Neuronal stem cell (in vitro differentiated cells): ENCODE results near the gene TMEM184C.
A peak's percentile ranks its signal among the peaks of the same experiment; 100 is the strongest.

Experiments used
- DNase-seq: peaks from one replicate; pipeline ENCODE4 v3.0.0-alpha.2; 2013; ENCODE audit warnings: low spot score
- H2AFZ ChIP-seq: one replicate; pipeline ENCODE4 v1.6.1; 2013; ENCODE audit warnings: mild to moderate bottlenecking, low read length, inconsistent platforms
- H2AK5ac ChIP-seq: 2 replicates; pipeline ENCODE4 v1.6.1; 2013; ENCODE audit warnings: low read depth, mild to moderate bottlenecking, inconsistent platforms, low read length, moderate library complexity, mixed read lengths
- H2BK120ac ChIP-seq: 2 replicates; pipeline ENCODE4 v1.6.1; 2013; ENCODE audit warnings: low read depth, mild to moderate bottlenecking, inconsistent platforms, low read length, moderate library complexity, mixed read lengths
- H2BK12ac ChIP-seq: one replicate; pipeline ENCODE4 v1.6.1; 2013; ENCODE audit warnings: low read length, inconsistent platforms
- H2BK15ac ChIP-seq: 2 replicates; pipeline ENCODE4 v1.6.1; 2013; ENCODE audit warnings: mild to moderate bottlenecking, low read length, inconsistent platforms, mixed read lengths
- H2BK5ac ChIP-seq: one replicate; pipeline ENCODE4 v1.6.1; 2013; ENCODE audit warnings: inconsistent platforms, mild to moderate bottlenecking, low read length, moderate library complexity
- H3K14ac ChIP-seq: one replicate; pipeline ENCODE4 v1.6.1; 2013; ENCODE audit warnings: low read length, inconsistent platforms
- H3K18ac ChIP-seq: 2 replicates; pipeline ENCODE4 v1.6.1; 2013; ENCODE audit warnings: low read length, inconsistent platforms
- H3K23ac ChIP-seq: 2 replicates; pipeline ENCODE4 v1.6.1; 2013; ENCODE audit warnings: low read depth, mild to moderate bottlenecking, mixed read lengths, low read length, inconsistent platforms; ENCODE audit not compliant: poor library complexity
- H3K27ac ChIP-seq: replicated peaks from 3 replicates; pipeline ENCODE4 v1.5.1; 2013; ENCODE audit warnings: low read length, inconsistent platforms
- H3K27me3 ChIP-seq, 3 experiments: 2 replicates each; pipeline ENCODE4 v1.6.1; 2013; ENCODE audit warnings: low read length in 3 of 3, mild to moderate bottlenecking in 2 of 3, inconsistent platforms in 1 of 3, low read depth in 1 of 3, mixed read lengths in 1 of 3, moderate library complexity in 1 of 3; ENCODE audit not compliant: control insufficient read depth in 3 of 3, insufficient read depth in 3 of 3
- H3K36me3 ChIP-seq, 2 donors: replicated peaks in 1 of 2; 2 replicates each; pipeline ENCODE4 v1.6.1; 2013; ENCODE audit warnings: low read length in 2 of 2; ENCODE audit not compliant: control insufficient read depth in 2 of 2, insufficient read depth in 2 of 2
- H3K4ac ChIP-seq: 2 replicates; pipeline ENCODE4 v1.6.1; 2013; ENCODE audit warnings: inconsistent platforms, mild to moderate bottlenecking, low read length, moderate library complexity
- H3K4me1 ChIP-seq, 2 donors: 1 replicate in 1 of 2; 2 replicates in 1 of 2; pipeline ENCODE4 v1.6.1; 2013; ENCODE audit warnings: low read length in 2 of 2, low read depth in 1 of 2; ENCODE audit not compliant: control insufficient read depth in 2 of 2, insufficient read depth in 1 of 2
- H3K4me2 ChIP-seq: one replicate; pipeline ENCODE4 v1.6.1; 2013; ENCODE audit warnings: mild to moderate bottlenecking, low read length, inconsistent platforms; ENCODE audit not compliant: insufficient read depth, poor library complexity, severe bottlenecking
- H3K4me3 ChIP-seq, 2 donors: 2 replicates each; pipeline ENCODE4 v1.5.1; 2013; ENCODE audit warnings: low read length in 2 of 2, mild to moderate bottlenecking in 2 of 2, inconsistent platforms in 1 of 2, moderate library complexity in 1 of 2
- H3K79me1 ChIP-seq: one replicate; pipeline ENCODE4 v1.6.1; 2013; ENCODE audit warnings: low read depth, mild to moderate bottlenecking, inconsistent platforms, low read length, moderate library complexity
- H3K9ac ChIP-seq: one replicate; pipeline ENCODE4 v1.6.1; 2013; ENCODE audit warnings: mild to moderate bottlenecking, low read depth, low read length, inconsistent platforms; ENCODE audit not compliant: poor library complexity
- H3K9me3 ChIP-seq, 2 donors: replicated peaks in 1 of 2; 2 replicates each; pipeline versions ENCODE3 to v1.6.1; 2013; ENCODE audit warnings: low read length in 2 of 2, mild to moderate bottlenecking in 2 of 2, inconsistent platforms in 1 of 2, low read depth in 1 of 2, mixed read lengths in 1 of 2, moderate library complexity in 1 of 2; ENCODE audit not compliant: control insufficient read depth in 2 of 2, insufficient read depth in 1 of 2
- H4K8ac ChIP-seq: one replicate; pipeline ENCODE4 v1.6.1; 2013; ENCODE audit warnings: low read depth, mild to moderate bottlenecking, inconsistent platforms, low read length, moderate library complexity
- H4K91ac ChIP-seq: one replicate; pipeline ENCODE4 v1.6.1; 2013; ENCODE audit warnings: low read length, low read depth, mild to moderate bottlenecking, inconsistent platforms; ENCODE audit not compliant: poor library complexity
- WGBS, 2 donors: extraction: QIAGEN DNeasy Blood & Tissue Kit; methylation state at CpG; one replicate each; pipeline ENCODE4 v1.1.7; 2013; ENCODE audit warnings: missing lambda C conversion rate in 2 of 2, mixed read lengths in 1 of 2; ENCODE audit not compliant: insufficient read length in 2 of 2, insufficient replicate concordance in 1 of 2; ENCODE audit errors: extremely low coverage in 2 of 2; 5-methylcytosine and 5-hydroxymethylcytosine counted together

Gene TMEM184C

DNA sequence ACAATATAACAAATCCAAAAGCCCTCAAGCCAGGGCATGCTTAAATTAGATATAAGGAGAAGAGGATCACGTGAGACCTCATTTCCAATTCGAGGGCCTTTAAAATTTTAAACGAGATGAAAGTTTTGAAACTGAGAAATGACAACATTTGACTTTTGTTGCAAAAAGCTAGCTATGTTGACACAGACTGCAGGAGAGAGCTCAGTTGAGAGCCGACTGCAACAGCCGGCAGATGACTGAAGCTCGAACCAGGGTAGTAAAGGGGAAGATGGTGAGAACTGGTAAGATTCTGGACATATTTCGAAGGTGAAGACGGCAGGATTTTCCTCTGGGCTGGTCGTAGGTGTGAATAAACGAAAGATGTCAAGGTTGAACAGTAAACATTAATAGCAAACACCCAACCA, 66.0 kb downstream of the TMEM184C start:
- peak overlapping the region; percentile 93 for H2AFZ ChIP-seq
- H3K27ac ChIP-seq, result no peak overlapping the region

DNA sequence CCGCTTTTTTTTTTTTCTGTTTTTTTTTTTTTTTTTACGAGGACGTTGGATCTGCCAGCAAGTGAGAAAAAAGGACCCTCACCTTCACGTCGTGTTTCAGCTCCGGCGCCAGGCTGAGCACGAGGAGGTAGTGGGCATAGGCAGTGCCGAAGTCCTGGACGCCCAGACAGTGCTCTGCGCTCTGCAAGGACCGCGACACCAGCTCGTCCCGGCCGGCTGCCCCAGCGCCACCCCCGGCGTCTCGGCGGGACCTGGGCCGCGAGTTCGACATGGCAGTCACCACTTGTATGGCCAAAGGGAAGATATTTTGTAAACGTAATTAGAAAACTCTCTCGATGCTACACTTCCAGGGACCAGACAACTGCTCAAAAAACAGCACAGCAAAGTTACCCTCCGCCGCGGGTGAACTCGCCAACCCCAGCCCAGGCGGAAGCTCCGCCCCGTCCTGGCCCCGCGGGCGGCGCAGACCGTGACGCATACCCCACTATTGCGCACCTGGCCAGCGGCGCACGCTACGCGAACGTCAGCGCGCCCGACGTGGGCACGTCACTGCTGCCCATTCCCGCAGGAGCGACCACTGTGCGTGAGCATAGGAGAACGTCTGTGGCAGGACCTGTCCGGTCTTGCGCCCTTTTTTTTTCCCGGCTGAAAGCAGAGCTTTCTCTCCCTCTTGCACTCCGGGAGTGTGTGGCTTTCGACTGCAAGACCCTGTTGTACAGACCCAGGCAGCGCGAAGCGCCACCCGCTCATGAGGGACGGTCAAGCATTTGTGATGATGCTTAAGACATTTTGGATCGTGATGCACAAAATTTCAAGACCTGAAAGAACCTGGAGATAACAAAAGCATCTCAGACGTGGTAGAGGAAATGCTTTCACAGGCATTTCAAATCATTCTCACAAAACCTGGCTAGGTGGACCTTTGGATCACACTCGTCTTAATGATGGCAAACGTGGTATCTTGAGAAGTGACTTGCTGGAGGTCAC, 66.8 kb downstream of the TMEM184C start, which contains the start of gene PRMT9:
Gene PRMT9, minus strand, starts transcription at position 447 of the 984 bp plus-strand sequence. Its CDS starts 176 bp downstream, at position 271.
- H3K36me3 ChIP-seq, result peaks cover 0 to 9% of the 10 kb centered on the region in 2 donors
- no peak within 1 kb of the TSS for H2BK12ac ChIP-seq
- DNase-seq, result peak; percentile 67
- H2BK120ac ChIP-seq, result no peak within 1 kb of the TSS
- no CpG with 5 or more reads among the region's 69 CpGs for WGBS, 2 donors
- H2AK5ac ChIP-seq, result no peak within 1 kb of the TSS
- peak within 1 kb of the TSS; percentile 90 for H3K23ac ChIP-seq
- no peaks in the 10 kb centered on the region for H3K9me3 ChIP-seq
- peak within 1 kb of the TSS; percentile 97 for H3K18ac ChIP-seq
- peak within 1 kb of the TSS; percentile 27 for H3K14ac ChIP-seq
- H2BK5ac ChIP-seq, result no peak within 1 kb of the TSS
- peak within 1 kb of the TSS; percentile 65 for H4K8ac ChIP-seq
- no peak within 1 kb of the TSS for H4K91ac ChIP-seq
- peak within 1 kb of the TSS; percentile 54 for H3K27ac ChIP-seq
- H2BK15ac ChIP-seq, result no peak within 1 kb of the TSS
- no peaks in the 10 kb centered on the region for H3K27me3 ChIP-seq
- peak within 1 kb of the TSS; percentile 91 for H3K9ac ChIP-seq
- H3K79me1 ChIP-seq, result no peaks in the 10 kb centered on the region
- peak within 1 kb of the TSS; percentile 92 for H3K4me2 ChIP-seq
- no peak within 1 kb of the TSS for H3K4ac ChIP-seq
- H3K4me1 ChIP-seq, result peaks cover 0 to 3% of the 10 kb centered on the region in 2 donors
- peak within 1 kb of the TSS; percentile 93 for H2AFZ ChIP-seq
- peak within 1 kb of the TSS; percentile 77 to 95 for H3K4me3 ChIP-seq

More for the DNA sequence above, 66.0 kb downstream of the TMEM184C start:
- Histone ChIP-seq H2BK5ac (no peak overlapping the region), H4K91ac (no peak overlapping the region), H3K18ac (no peak overlapping the region), H3K79me1 (no peaks in the 10 kb centered on the region), H2BK12ac (no peak overlapping the region), H3K36me3 (peaks cover 2 to 17% of the 10 kb centered on the region in 2 donors), H3K9me3 (no peaks in the 10 kb centered on the region), H3K4me3 (peak overlapping the region; percentile 77 to 95), H2AK5ac (no peak overlapping the region), H2BK120ac (no peak overlapping the region), H3K4ac (no peak overlapping the region), H4K8ac (no peak overlapping the region), H3K4me2 (peak overlapping the region; percentile 92), H3K14ac (no peak overlapping the region), H3K27me3 (no peaks in the 10 kb centered on the region), H3K9ac (no peak overlapping the region), H3K23ac (no peak overlapping the region), H2BK15ac (no peak overlapping the region), H3K4me1 (peaks cover 0 to 3% of the 10 kb centered on the region in 2 donors)
- DNase-seq, result no peak
- no CpG with 5 or more reads among the region's 10 CpGs for WGBS, 2 donors

DNA sequence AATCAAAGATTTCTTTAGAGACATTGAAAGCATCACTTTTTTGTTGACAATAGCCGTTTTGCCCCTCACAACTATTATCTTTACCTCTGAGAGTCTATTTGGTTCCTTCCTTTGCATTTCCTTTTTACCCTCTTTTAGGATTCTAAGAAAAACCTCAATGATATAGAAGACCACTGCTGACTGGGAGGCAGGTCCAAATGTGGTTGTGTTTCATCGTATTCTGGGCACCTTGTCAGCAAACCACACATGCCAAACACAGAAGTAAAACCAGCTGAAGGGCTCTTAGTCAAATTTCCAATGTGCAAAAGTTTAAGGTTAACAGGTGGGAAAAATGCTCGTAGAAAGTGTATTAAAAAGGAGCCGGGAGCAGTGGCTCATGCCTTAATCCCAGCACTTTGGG, 71.9 kb downstream of the TMEM184C start:
- H3K4ac ChIP-seq, result no peak overlapping the region
- H2BK120ac ChIP-seq, result no peak overlapping the region
- no peak overlapping the region for H3K23ac ChIP-seq
- no CpG with 5 or more reads among the region's 4 CpGs for WGBS, 2 donors
- H3K27ac ChIP-seq, result no peak overlapping the region
- no peak overlapping the region for H4K91ac ChIP-seq
- H2AFZ ChIP-seq, result no peak overlapping the region
- no peaks in the 10 kb centered on the region for H3K36me3 ChIP-seq
- no peak overlapping the region for H2BK5ac ChIP-seq
- H4K8ac ChIP-seq, result no peak overlapping the region
- H3K4me3 ChIP-seq, result no peak overlapping the region
- no peaks in the 10 kb centered on the region for H3K27me3 ChIP-seq
- H3K4me1 ChIP-seq, result no peaks in the 10 kb centered on the region
- H2BK12ac ChIP-seq, result no peak overlapping the region
- H3K79me1 ChIP-seq, result no peaks in the 10 kb centered on the region
- no peak overlapping the region for H3K9ac ChIP-seq
- H2AK5ac ChIP-seq, result no peak overlapping the region
- H3K14ac ChIP-seq, result no peak overlapping the region
- no peak overlapping the region for H2BK15ac ChIP-seq
- no peak overlapping the region for H3K18ac ChIP-seq
- H3K9me3 ChIP-seq, result no peaks in the 10 kb centered on the region
- DNase-seq, result no peak
- H3K4me2 ChIP-seq, result no peak overlapping the region

DNA sequence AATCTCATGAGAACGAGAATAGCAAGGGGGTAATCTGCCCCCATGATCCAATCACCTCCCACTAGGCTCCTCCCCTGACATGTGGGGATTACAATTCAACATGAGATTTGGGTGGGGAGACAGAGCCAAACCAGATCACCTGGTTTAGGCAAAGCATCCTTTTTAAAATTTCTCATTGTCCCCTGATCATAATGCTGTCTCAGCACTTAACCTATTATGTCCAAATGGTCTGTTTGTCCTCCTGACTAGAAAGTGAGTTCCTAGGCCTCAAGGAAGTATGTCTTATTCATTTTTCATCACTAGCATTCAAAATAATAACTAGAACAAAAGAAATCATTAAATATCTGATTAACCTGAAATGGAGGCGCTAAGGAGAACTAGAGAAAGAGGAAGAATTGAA, 74.6 kb downstream of the TMEM184C start:
- WGBS, 2 donors, result no CpG with 5 or more reads among the region's 2 CpGs
- Histone ChIP-seq H2AK5ac (no peak overlapping the region), H3K4ac (no peak overlapping the region), H3K79me1 (no peaks in the 10 kb centered on the region), H3K27me3 (no peaks in the 10 kb centered on the region), H2BK15ac (no peak overlapping the region), H3K4me2 (no peak overlapping the region), H3K36me3 (no peaks in the 10 kb centered on the region), H4K8ac (no peak overlapping the region), H3K4me3 (no peak overlapping the region), H3K14ac (no peak overlapping the region), H2BK5ac (no peak overlapping the region), H3K9me3 (no peaks in the 10 kb centered on the region), H2AFZ (no peak overlapping the region), H4K91ac (no peak overlapping the region), H3K23ac (no peak overlapping the region), H3K9ac (no peak overlapping the region), H2BK12ac (no peak overlapping the region), H2BK120ac (no peak overlapping the region), H3K18ac (no peak overlapping the region), H3K27ac (no peak overlapping the region), H3K4me1 (no peaks in the 10 kb centered on the region)
- no peak for DNase-seq
